IMR-90 (cell line): ENCODE data around the gene EGLN3. TPM values are rescaled to one million over a fixed set of nuclear protein-coding genes. Genes with fewer than 3 reads are reported as not detected.

Experiments
- ATAC-seq: fragments of 200-7000 bp; cut with Tn5 transposase; 2 replicates; pipeline ENCODE4 v1.9.1; 2020; ENCODE audit warnings: low read depth, mild to moderate bottlenecking, moderate library complexity
- BruUV-seq: library from RNA; stranded (reverse); fragments of 400-500 nt; replicated peaks from 2 replicates; lab custom pipeline; 2021; lab: Mats Ljungman, UMichigan
- CTCF ChIA-PET: fragments of 300-600 bp; formaldehyde crosslinking; extraction: SDS; loops from one replicate; lab custom pipeline; 2021; ENCODE audit warnings: antibody characterized with exemption; lab: Yijun Ruan, JAX
- POLR2A ChIA-PET: fragments of 300-600 bp; sonication (Branson Sonifier 250); formaldehyde crosslinking; loops from one replicate; lab custom pipeline; 2022; ENCODE audit warnings: antibody characterized with exemption; ENCODE audit not compliant: unreplicated experiment; lab: Charles Lee
- DNase-seq: peaks from one replicate; pipeline ENCODE4 v3.0.0; 2013
- H2AFZ ChIP-seq: replicated peaks from 2 replicates; pipeline ENCODE3; 2013; ENCODE audit warnings: low read length, mild to moderate bottlenecking; ENCODE audit not compliant: poor library complexity
- H2AK5ac ChIP-seq: 2 replicates; pipeline ENCODE4 v1.6.1; 2013; ENCODE audit warnings: low read depth, low read length, inconsistent platforms
- H2AK9ac ChIP-seq: replicated peaks from 2 replicates; pipeline ENCODE3; 2013; ENCODE audit warnings: mild to moderate bottlenecking, low read depth, low read length, moderate library complexity; ENCODE audit not compliant: poor library complexity
- H2BK120ac ChIP-seq: 2 replicates; pipeline ENCODE4 v1.6.1; 2013; ENCODE audit warnings: low read depth, low read length, inconsistent platforms
- H2BK15ac ChIP-seq: 3 replicates; pipeline ENCODE4 v1.6.1; 2013; ENCODE audit warnings: low read depth, low read length, inconsistent platforms
- H2BK20ac ChIP-seq: 2 replicates; pipeline ENCODE4 v1.6.1; 2013; ENCODE audit warnings: low read depth, mild to moderate bottlenecking, inconsistent platforms, low read length, moderate library complexity
- H2BK5ac ChIP-seq: 2 replicates; pipeline ENCODE4 v1.6.1; 2013; ENCODE audit warnings: mild to moderate bottlenecking, low read depth, low read length, inconsistent platforms; ENCODE audit not compliant: poor library complexity, severe bottlenecking
- H3K14ac ChIP-seq: replicated peaks from 2 replicates; pipeline ENCODE4 v1.6.1; 2013; ENCODE audit warnings: low read depth, low read length, inconsistent platforms
- H3K18ac ChIP-seq: 2 replicates; pipeline ENCODE4 v1.6.1; 2013; ENCODE audit warnings: low read depth, low read length, control low read depth
- H3K23ac ChIP-seq: 2 replicates; pipeline ENCODE4 v1.6.1; 2013; ENCODE audit warnings: low read depth, low read length, inconsistent platforms
- H3K27ac ChIP-seq: 2 replicates; pipeline ENCODE4 v1.5.1; 2013; ENCODE audit warnings: mild to moderate bottlenecking, control low read depth, low read length; ENCODE audit not compliant: insufficient read depth
- H3K27me3 ChIP-seq: 2 replicates; pipeline ENCODE4 v1.6.1; 2013; ENCODE audit warnings: low read length; ENCODE audit not compliant: control insufficient read depth, insufficient read depth
- H3K36me3 ChIP-seq: 2 replicates; pipeline ENCODE4 v1.6.1; 2013; ENCODE audit warnings: low read length, mixed read lengths; ENCODE audit not compliant: control insufficient read depth, insufficient read depth
- H3K4ac ChIP-seq: 2 replicates; pipeline ENCODE4 v1.6.1; 2013; ENCODE audit warnings: low read depth, low read length, inconsistent platforms
- H3K4me1 ChIP-seq: 2 replicates; pipeline ENCODE4 v1.6.1; 2013; ENCODE audit warnings: low read length, mixed read lengths; ENCODE audit not compliant: control insufficient read depth, insufficient read depth
- H3K4me2 ChIP-seq: 2 replicates; pipeline ENCODE4 v1.6.1; 2013; ENCODE audit warnings: low read depth, mild to moderate bottlenecking, control low read depth, low read length, moderate library complexity
- H3K4me3 ChIP-seq: 2 replicates; pipeline ENCODE4 v1.5.1; 2013; ENCODE audit warnings: low read depth, mild to moderate bottlenecking, control low read depth, low read length, moderate library complexity; ENCODE audit not compliant: insufficient read depth
- H3K56ac ChIP-seq: 2 replicates; pipeline ENCODE4 v1.6.1; 2013; ENCODE audit warnings: low read length, inconsistent platforms; ENCODE audit not compliant: insufficient read depth; ENCODE audit errors: extremely low read depth
- H3K79me1 ChIP-seq, 2 experiments: 2 replicates each; pipeline ENCODE4 v1.6.1; 2013; ENCODE audit warnings: low read length in 2 of 2, inconsistent platforms in 1 of 2, low read depth in 1 of 2
- H3K9ac ChIP-seq: 2 replicates; pipeline ENCODE4 v1.6.1; 2013; ENCODE audit warnings: low read depth, low read length, control low read depth
- H3K9me1 ChIP-seq: 2 replicates; pipeline ENCODE4 v1.6.1; 2013; ENCODE audit warnings: low read length, inconsistent platforms; ENCODE audit not compliant: insufficient read depth
- H3K9me3 ChIP-seq: 2 replicates; pipeline ENCODE4 v1.6.1; 2013; ENCODE audit warnings: low read length; ENCODE audit not compliant: control insufficient read depth, insufficient read depth
- H4K20me1 ChIP-seq: 2 replicates; pipeline ENCODE4 v1.6.1; 2013; ENCODE audit warnings: low read length, inconsistent platforms; ENCODE audit not compliant: insufficient read depth
- H4K5ac ChIP-seq: 2 replicates; pipeline ENCODE4 v1.6.1; 2013; ENCODE audit warnings: mild to moderate bottlenecking, low read depth, low read length, control low read depth
- H4K8ac ChIP-seq, 2 experiments: 2 replicates each; pipeline ENCODE4 v1.6.1; 2013; ENCODE audit warnings: low read depth in 2 of 2, low read length in 2 of 2, control low read depth in 1 of 2, inconsistent platforms in 1 of 2
- H4K91ac ChIP-seq: 2 replicates; pipeline ENCODE4 v1.6.1; 2013; ENCODE audit warnings: low read depth, low read length, inconsistent platforms; ENCODE audit not compliant: insufficient read depth
- CHD1 ChIP-seq: IDR thresholded peaks from 2 replicates; pipeline ENCODE4 v1.6.1; 2012; ENCODE audit warnings: low read depth, low read length, improper control_type of control experiment
- CTCF ChIP-seq: conservative IDR thresholded peaks from 2 replicates; pipeline ENCODE4 v1.5.1; 2012; ENCODE audit warnings: mild to moderate bottlenecking, low read depth, low read length, improper control_type of control experiment
- FOS ChIP-seq: fragments of 150-350 bp; IDR thresholded peaks from 2 replicates; pipeline ENCODE4 v1.6.1; 2016; ENCODE audit warnings: low read depth, low read length
- MAZ ChIP-seq: IDR thresholded peaks from 2 replicates; pipeline ENCODE4 v1.6.1; 2012; ENCODE audit warnings: low read depth, mild to moderate bottlenecking, low read length, improper control_type of control experiment, moderate library complexity, borderline replicate concordance
- RCOR1 ChIP-seq: IDR thresholded peaks from 2 replicates; pipeline ENCODE4 v1.6.1; 2012; ENCODE audit warnings: mild to moderate bottlenecking, low read length, improper control_type of control experiment; ENCODE audit not compliant: insufficient replicate concordance
- WGBS, 2 experiments: methylation state at CpG; one replicate each; pipeline versions ENCODE4 v1.1.5 to v1.1.7; 2013; ENCODE audit warnings: missing lambda C conversion rate in 2 of 2; ENCODE audit not compliant: insufficient read length in 1 of 2; ENCODE audit errors: extremely low coverage in 2 of 2; 5-methylcytosine and 5-hydroxymethylcytosine counted together
- dilution Hi-C: fragments of 300-500 bp; cut with HindIII; formaldehyde crosslinking; loops from one replicate; pipeline ENCODE4 v1.14.3; 2018; ENCODE audit warnings: low sequenced_read_pairs; ENCODE audit not compliant: unreplicated experiment
- in situ Hi-C: fragments of 300-500 bp; cut with MboI; formaldehyde crosslinking; loops from 3 replicates; pipeline ENCODE4 v1.14.3; 2019; ENCODE audit warnings: low sequenced_read_pairs, inconsistent platforms, mixed read lengths
- intact Hi-C: fragments of 100-400 bp; cut with micrococcal nuclease; formaldehyde crosslinking; loops from 2 replicates; pipeline ENCODE4 v1.10.0; 2022
- polyA plus RNA-seq, 3 experiments: library from polyadenylated mRNA; depleted of rRNA; stranded (reverse); fragments of >200 nt; gene quantifications; 2 replicates each; pipeline ENCODE4 v1.2.3, GENCODE V29; 2012; ENCODE audit warnings: low replicate concordance in 1 of 3
- total RNA-seq: library from RNA; depleted of rRNA; stranded (reverse); fragments of >200 nt; gene quantifications from 2 replicates; pipeline ENCODE4 v1.2.3, GENCODE V29; 2012

The EGLN3 gene
- total and polyA plus RNA-seq, 2 of the 4 experiments (the other 2 are of a cell fraction) = under 0.01 to 0.03 TPM

- in situ Hi-C loops (no loop called here), dilution Hi-C loops (no loop called here), intact Hi-C loops (no loop called here)
- Histone ChIP-seq H3K23ac (no peak overlapping the region), H3K27ac (no peak overlapping the region), H3K4me2 (no peak overlapping the region), H2BK20ac (no peak overlapping the region), H3K4me1 (no peaks in the 10 kb centered on the region; the same call in 1 of the 2 replicates), H3K9me3 (no peaks in the 10 kb centered on the region), H4K91ac (no peak overlapping the region), H3K27me3 (no peaks in the 10 kb centered on the region), H3K4ac (no peak overlapping the region), H4K5ac (no peak overlapping the region), H3K79me1 (no peaks in the 10 kb centered on the region), H2AK5ac (no peak overlapping the region), H3K4me3 (no peak overlapping the region), H3K18ac (no peak overlapping the region), H2AK9ac (no peak overlapping the region), H3K36me3 (no peaks in the 10 kb centered on the region), H2BK15ac (no peak overlapping the region), H2BK5ac (no peak overlapping the region), H2AFZ (no peak overlapping the region), H4K20me1 (no peaks in the 10 kb centered on the region), H3K9ac (no peak overlapping the region), H3K56ac (no peak overlapping the region), H3K9me1 (no peaks in the 10 kb centered on the region), H2BK120ac (no peak overlapping the region), H3K14ac (no peak overlapping the region), H4K8ac (no peak overlapping the region)
- ChIA-PET CTCF (interaction anchor here (0.6 kb wide), 1 partner anchor 623 kb away, joined by 3 read pairs; no protein-coding TSS in a partner anchor), POLR2A (no interaction called here)
- WGBS, 2 experiments = no CpG with 5 or more reads among the region's 3 CpGs
- no peak for TF ChIP-seq MAZ
- no peak for TF ChIP-seq CHD1
- no peak for TF ChIP-seq FOS
- no peak for TF ChIP-seq RCOR1
- no peak for TF ChIP-seq CTCF
- BruUV-seq = no TSS peak
- ATAC-seq (no peak), DNase-seq (no peak)
These were observed 41.6 kb upstream of the EGLN3 start for GRCh38 chr14:33992274-33993007.
